H1 (cell line): ENCODE results near the gene TMEM196. TPM values are rescaled to one million over a fixed set of nuclear protein-coding genes. Genes with fewer than 3 reads are reported as not detected.

Experiments
- CTCF ChIA-PET: fragments of 300-600 bp; sonication (Branson Sonifier 250); formaldehyde crosslinking; loops from one replicate; lab custom pipeline; 2021; ENCODE audit not compliant: partially characterized antibody; lab: Charles Lee
- POLR2A ChIA-PET: fragments of 300-600 bp; sonication (Branson Sonifier 250); formaldehyde crosslinking; loops from one replicate; lab custom pipeline; 2021; ENCODE audit warnings: inconsistent platforms; ENCODE audit not compliant: partially characterized antibody; lab: Charles Lee
- DNase-seq, 2 experiments: peaks; one replicate each; pipeline versions ENCODE4 v3.0.0 to v3.0.0-alpha.2; 2010 to 2022; ENCODE audit warnings: low spot score in 2 of 2, low read depth in 1 of 2, mixed read lengths in 1 of 2
- FAIRE-seq: peaks from 2 replicates; lab custom pipeline; 2011; peaks lifted over from hg19 to GRCh38; lab: Jason Lieb, UNC
- H2AFZ ChIP-seq: 2 replicates; pipeline ENCODE4 v1.8.1; 2012; ENCODE audit warnings: low read length, inconsistent platforms
- H2AK5ac ChIP-seq: 2 replicates; pipeline ENCODE4 v1.6.1; 2013; ENCODE audit warnings: low read depth, low read length
- H2BK120ac ChIP-seq: replicated peaks from 2 replicates; pipeline ENCODE3; 2013; ENCODE audit warnings: low read depth, low read length, inconsistent platforms
- H2BK12ac ChIP-seq: 2 replicates; pipeline ENCODE4 v1.6.1; 2013; ENCODE audit warnings: low read depth, low read length
- H2BK15ac ChIP-seq: 2 replicates; pipeline ENCODE4 v1.6.1; 2013; ENCODE audit warnings: low read length
- H2BK20ac ChIP-seq: 2 replicates; pipeline ENCODE4 v1.6.1; 2013; ENCODE audit warnings: low read length
- H2BK5ac ChIP-seq: 2 replicates; pipeline ENCODE4 v1.6.1; 2013; ENCODE audit warnings: low read depth, low read length
- H3K14ac ChIP-seq: 2 replicates; pipeline ENCODE4 v1.6.1; 2013; ENCODE audit warnings: inconsistent platforms; ENCODE audit not compliant: insufficient read length
- H3K18ac ChIP-seq: 2 replicates; pipeline ENCODE4 v1.6.1; 2013; ENCODE audit warnings: low read length; ENCODE audit errors: extremely low read depth
- H3K23ac ChIP-seq: 2 replicates; pipeline ENCODE4 v1.6.1; 2013; ENCODE audit warnings: inconsistent platforms; ENCODE audit not compliant: insufficient read length
- H3K23me2 ChIP-seq: 2 replicates; pipeline ENCODE4 v1.6.1; 2013; ENCODE audit warnings: low read depth, low read length
- H3K27ac ChIP-seq: 2 replicates; pipeline ENCODE4 v1.6.1; 2011; ENCODE audit warnings: low read depth, low read length, inconsistent platforms
- H3K27me3 ChIP-seq, 4 experiments: replicated peaks in 1 of 4; 1 replicate in 1 of 4; 2 replicates in 3 of 4; pipeline versions ENCODE4 v1.6.1 to v1.8.1; 2011 to 2013; ENCODE audit warnings: low read length in 3 of 4, mild to moderate bottlenecking in 3 of 4, inconsistent platforms in 2 of 4, mixed read lengths in 2 of 4, moderate library complexity in 1 of 4; ENCODE audit not compliant: control insufficient read depth in 3 of 4, insufficient read depth in 3 of 4; ENCODE audit errors: extremely low read depth in 1 of 4
- H3K36me3 ChIP-seq, 4 experiments: 2 replicates each; pipeline versions ENCODE4 v1.6.1 to v1.8.1; 2011 to 2013; ENCODE audit warnings: mild to moderate bottlenecking in 4 of 4, low read length in 3 of 4, moderate library complexity in 2 of 4, control low read depth in 1 of 4, inconsistent platforms in 1 of 4; ENCODE audit not compliant: insufficient read depth in 4 of 4, control insufficient read depth in 2 of 4
- H3K4ac ChIP-seq: replicated peaks from 2 replicates; pipeline ENCODE3; 2013; ENCODE audit warnings: low read length, low read depth, mixed read lengths, inconsistent platforms; ENCODE audit not compliant: insufficient read length
- H3K4me1 ChIP-seq, 4 experiments: replicated peaks in 1 of 4; 1 replicate in 1 of 4; 2 replicates in 3 of 4; pipeline versions ENCODE4 v1.6.1 to v1.8.1; 2011 to 2013; ENCODE audit warnings: low read length in 3 of 4, inconsistent platforms in 2 of 4, mixed read lengths in 1 of 4; ENCODE audit not compliant: insufficient read depth in 4 of 4, control insufficient read depth in 3 of 4
- H3K4me2 ChIP-seq, 2 experiments: 2 replicates each; pipeline versions ENCODE4 v1.6.1 to v1.8.1; 2011 to 2013; ENCODE audit warnings: low read depth in 2 of 2, low read length in 2 of 2, control low read depth in 1 of 2, inconsistent platforms in 1 of 2, mild to moderate bottlenecking in 1 of 2; ENCODE audit not compliant: insufficient read depth in 1 of 2
- H3K4me3 ChIP-seq, 4 experiments: fragments of 200-600, 300-600 bp in 1 of 4; sonication (generic), shearing (Covaris generic), sonication (Bioruptor Twin) in 1 of 4; 2 replicates each; pipeline versions ENCODE4 v1.5.1 to v1.8.1; 2011 to 2016; ENCODE audit warnings: low read length in 4 of 4, low read depth in 3 of 4, control low read depth in 2 of 4, inconsistent platforms in 2 of 4, mild to moderate bottlenecking in 2 of 4, mixed read lengths in 1 of 4, moderate library complexity in 1 of 4; ENCODE audit not compliant: insufficient read depth in 2 of 4; ENCODE audit errors: extremely low read depth in 1 of 4
- H3K56ac ChIP-seq: replicated peaks from 2 replicates; pipeline ENCODE3; 2013; ENCODE audit warnings: low read depth, mild to moderate bottlenecking, mixed read lengths, low read length, inconsistent platforms; ENCODE audit not compliant: insufficient read length
- H3K79me1 ChIP-seq: 2 replicates; pipeline ENCODE4 v1.6.1; 2013; ENCODE audit warnings: low read depth, low read length, control low read depth
- H3K79me2 ChIP-seq, 2 experiments: 2 replicates each; pipeline versions ENCODE4 v1.6.1 to v1.8.1; 2012 to 2013; ENCODE audit warnings: low read length in 2 of 2, mild to moderate bottlenecking in 2 of 2, inconsistent platforms in 1 of 2; ENCODE audit not compliant: insufficient read depth in 2 of 2, control insufficient read depth in 1 of 2
- H3K9ac ChIP-seq, 4 experiments: replicated peaks in 1 of 4; 1 replicate in 1 of 4; 2 replicates in 3 of 4; pipeline versions ENCODE4 v1.6.1 to v1.8.1; 2011 to 2013; ENCODE audit warnings: low read depth in 3 of 4, low read length in 3 of 4, control low read depth in 2 of 4, mild to moderate bottlenecking in 2 of 4, moderate library complexity in 2 of 4, inconsistent platforms in 1 of 4; ENCODE audit errors: extremely low read depth in 1 of 4
- H3K9me3 ChIP-seq, 2 experiments: 2 replicates each; pipeline versions ENCODE4 v1.6.1 to v1.8.1; 2012 to 2013; ENCODE audit warnings: mild to moderate bottlenecking in 2 of 2, moderate library complexity in 2 of 2, control low read depth in 1 of 2, inconsistent platforms in 1 of 2, low read depth in 1 of 2, low read length in 1 of 2, mixed read lengths in 1 of 2; ENCODE audit not compliant: insufficient read depth in 2 of 2
- H4K20me1 ChIP-seq, 2 experiments: replicated peaks in 1 of 2; 2 replicates each; pipeline versions ENCODE3 to v1.8.1; 2011 to 2013; ENCODE audit warnings: inconsistent platforms in 2 of 2, low read length in 2 of 2, mild to moderate bottlenecking in 1 of 2; ENCODE audit not compliant: insufficient read depth in 2 of 2, control insufficient read depth in 1 of 2
- H4K5ac ChIP-seq: 2 replicates; pipeline ENCODE4 v1.6.1; 2013; ENCODE audit warnings: low read length, low read depth, mixed read lengths, inconsistent platforms; ENCODE audit not compliant: insufficient read length
- H4K8ac ChIP-seq: 2 replicates; pipeline ENCODE4 v1.8.0; 2013; ENCODE audit warnings: mild to moderate bottlenecking, moderate library complexity, low read length, inconsistent platforms; ENCODE audit not compliant: insufficient read depth; ENCODE audit errors: extremely low read depth
- H4K91ac ChIP-seq: replicated peaks from 2 replicates; pipeline ENCODE3; 2013; ENCODE audit warnings: low read length, mixed read lengths, inconsistent platforms; ENCODE audit not compliant: insufficient read length
- CEBPB ChIP-seq: IDR thresholded peaks from 2 replicates; pipeline ENCODE4 v1.6.1; 2012; ENCODE audit warnings: low read depth, low read length
- CHD2 ChIP-seq: IDR thresholded peaks from 2 replicates; pipeline ENCODE4 v1.6.1; 2012; ENCODE audit warnings: low read length, improper control_type of control experiment
- GABPA ChIP-seq: IDR thresholded peaks from 2 replicates; pipeline ENCODE4 v1.6.1; 2011; ENCODE audit warnings: mild to moderate bottlenecking, low read length, moderate library complexity, borderline replicate concordance; ENCODE audit not compliant: insufficient read depth
- GTF2F1 ChIP-seq: IDR thresholded peaks from 2 replicates; pipeline ENCODE4 v1.6.1; 2012; ENCODE audit warnings: low read depth, low read length, improper control_type of control experiment, borderline replicate concordance
- KDM4A ChIP-seq: IDR thresholded peaks from one replicate; pipeline ENCODE4 v1.7.1; 2012; ENCODE audit warnings: low read depth, mild to moderate bottlenecking, moderate library complexity, low read length, inconsistent platforms; ENCODE audit not compliant: severe bottlenecking
- NANOG ChIP-seq: IDR thresholded peaks from 2 replicates; pipeline ENCODE4 v1.6.1; 2011; ENCODE audit warnings: low read length, low read depth, mild to moderate bottlenecking, inconsistent platforms; ENCODE audit not compliant: insufficient read depth, poor library complexity, severe bottlenecking
- RAD21 ChIP-seq, 2 experiments: IDR thresholded peaks in 1 of 2; conservative IDR thresholded peaks in 1 of 2; 2 replicates each; pipeline ENCODE4 v1.6.1; 2011; ENCODE audit warnings: low read depth in 2 of 2, low read length in 2 of 2, improper control_type of control experiment in 1 of 2, inconsistent platforms in 1 of 2, mild to moderate bottlenecking in 1 of 2, moderate library complexity in 1 of 2
- RFX5 ChIP-seq: IDR thresholded peaks from 2 replicates; pipeline ENCODE4 v1.6.1; 2011; ENCODE audit warnings: low read depth, low read length, improper control_type of control experiment, borderline replicate concordance
- SIN3A ChIP-seq, 2 experiments: IDR thresholded peaks in 1 of 2; conservative IDR thresholded peaks in 1 of 2; 2 replicates each; pipeline ENCODE4 v1.6.1; 2011 to 2012; ENCODE audit warnings: low read length in 2 of 2, improper control_type of control experiment in 1 of 2, low read depth in 1 of 2, mild to moderate bottlenecking in 1 of 2
- SIX5 ChIP-seq: IDR thresholded peaks from 2 replicates; pipeline ENCODE4 v1.6.1; 2011; ENCODE audit warnings: mild to moderate bottlenecking, low read depth, low read length
- WGBS, 2 experiments: shearing (Covaris generic) in 1 of 2; methylation state at CpG; one replicate each; pipeline versions ENCODE4 v1.1.6 to v1.1.7; 2013 to 2015; ENCODE audit warnings: low lambda C conversion rate in 2 of 2, mixed read lengths in 2 of 2, inconsistent platforms in 1 of 2, low coverage in 1 of 2, missing lambda C conversion rate in 1 of 2; ENCODE audit not compliant: insufficient replicate concordance in 2 of 2, insufficient coverage in 1 of 2, insufficient read length in 1 of 2; ENCODE audit errors: extremely low coverage in 1 of 2, missing lambda C conversion rate in 1 of 2; 5-methylcytosine and 5-hydroxymethylcytosine counted together
- polyA plus RNA-seq, 7 experiments: library from polyadenylated mRNA; depleted of rRNA in 3 of 7; stranded (reverse) in 5 of 7; unstranded in 2 of 7; fragments of >200 nt in 5 of 7; fragments of 200-250 nt in 2 of 7; gene quantifications; 1 replicate in 5 of 7; 2 replicates in 1 of 7; 4 replicates in 1 of 7; pipeline versions ENCODE4 v1.2.1 to v1.2.3, GENCODE V29; 2011 to 2013; ENCODE audit warnings: missing spikeins in 2 of 7, mixed read lengths in 2 of 7
- total RNA-seq: library from RNA; stranded (reverse); fragmentation: NEBNext Ultra II Directional; extraction: Animal tissue kit (Norgen Biotek cat#: 25700); gene quantifications from 2 replicates; pipeline ENCODE4 v1.2.1, GENCODE V29; 2021

TMEM196 gene
- total and polyA plus RNA-seq, 2 of the 8 experiments (the other 6 are each of a cell fraction or from before 2014, with no cell fraction given), result 0.06 to 0.07 TPM

GRCh38 chr7:19708397-19709248 lies 64.8 kb downstream of the TMEM196 start, which contains the start of gene POLR1F:
Gene POLR1F (minus strand): TSS chr7:19709037. CDS start chr7:19709016, 21 bp downstream.
- peak within 1 kb of the TSS; percentile 88; the same call in 1 of the 2 replicates for H2BK15ac ChIP-seq
- H4K5ac ChIP-seq, result peak within 1 kb of the TSS; percentile 42
- peak within 1 kb of the TSS; percentile 65 to 87 for H3K4me2 ChIP-seq
- H3K4ac ChIP-seq, result no peak within 1 kb of the TSS
- FAIRE-seq, result peak; percentile 93
- H3K79me2 ChIP-seq, result peaks cover 10 to 50% of the 10 kb centered on the region in 2 experiments
- H3K9ac ChIP-seq, result peak within 1 kb of the TSS; percentile 81 to 90 (median 85)
- H4K20me1 ChIP-seq, result no peaks in the 10 kb centered on the region
- ChIA-PET POLR2A (interaction anchor here (0.6 to 1.6 kb wide), 11 partner anchors 8 to 735 kb away, joined by 3 to 9 read pairs (median 3); partner anchors contain the start of gene ITGB8), CTCF (interaction anchor here (0.6 to 2.7 kb wide), 28 partner anchors 8 to 895 kb away, joined by 3 to 32 read pairs (median 4); partner anchors contain the start of gene ITGB8)
- H3K27ac ChIP-seq, result peak within 1 kb of the TSS; percentile 79
- peaks cover under 1% of the 10 kb centered on the region; the same call in 1 of the 2 replicates for H3K79me1 ChIP-seq
- H3K4me3 ChIP-seq, result peak within 1 kb of the TSS; percentile 70 to 99 (median 96)
- H2BK120ac ChIP-seq, result no peak within 1 kb of the TSS
- WGBS, 2 experiments, result 1% methylated on average over 56 of the region's 56 CpGs; no CpG with 5 or more reads in 1 of the 2 experiments
- H3K18ac ChIP-seq, result 0 out of 2 replicates have a peak within 1 kb of the TSS, but pooled peaks have one; percentile 72
- H2BK20ac ChIP-seq, result no peak within 1 kb of the TSS
- DNase-seq, result peak; percentile 93 to 98
- H2BK12ac ChIP-seq, result peak within 1 kb of the TSS; percentile 87; the same call in 1 of the 2 replicates
- H3K4me1 ChIP-seq, result peaks cover 0 to 3% (median 1%) of the 10 kb centered on the region in 4 experiments; a peak in 2 of 7 replicates
- H3K36me3 ChIP-seq, result no peaks in the 10 kb centered on the region; a peak in 1 of 8 replicates
- H4K91ac ChIP-seq, result no peak within 1 kb of the TSS
- no peaks in the 10 kb centered on the region for H3K27me3 ChIP-seq
- H2AFZ ChIP-seq, result peak within 1 kb of the TSS; percentile 98
- no peak within 1 kb of the TSS for H3K23ac ChIP-seq
- H3K56ac ChIP-seq, result peak within 1 kb of the TSS; percentile 62
- H3K14ac ChIP-seq, result no peak within 1 kb of the TSS
- H3K9me3 ChIP-seq, result no peaks in the 10 kb centered on the region
- H3K23me2 ChIP-seq, result no peaks in the 10 kb centered on the region
- H2AK5ac ChIP-seq, result no peak within 1 kb of the TSS
- peak within 1 kb of the TSS; percentile 60 for H2BK5ac ChIP-seq
- H4K8ac ChIP-seq, result peak within 1 kb of the TSS; percentile 98
- no peak for TF ChIP-seq SIX5
- peak; percentile 73 to 78 for TF ChIP-seq RAD21 (IDR thresholded peaks at IDR 0.05 in 1 of 2, conservative IDR thresholded peaks at IDR 0.05 in 1 of 2; ENCODE audit: low read depth in 2 of 2, low read length in 2 of 2)
- peak; percentile 54; the same call in 1 of the 2 replicates for TF ChIP-seq GTF2F1
- TF ChIP-seq NANOG, result no peak
- no peak for TF ChIP-seq RFX5
- no peak for TF ChIP-seq GABPA
- TF ChIP-seq CEBPB, result peak; percentile 24; the same call in 1 of the 2 replicates
- peak; percentile 99 for TF ChIP-seq KDM4A
- 0 out of 2 replicates have a peak, but pooled peaks have one; percentile 60 for TF ChIP-seq CHD2
- peak; percentile 95 to 98 for TF ChIP-seq SIN3A (conservative IDR thresholded peaks at IDR 0.05 in 1 of 2, IDR thresholded peaks at IDR 0.05 in 1 of 2; ENCODE audit: low read depth in 1 of 2, low read length in 2 of 2)
